ENCODE results near the gene TIAM1. TPM values are rescaled to one million over a fixed set of nuclear protein-coding genes. Genes with fewer than 3 reads are reported as not detected.

The TIAM1 gene
- total RNA-seq, 1 experiment from 2014 or later: 15.2 TPM

DNA sequence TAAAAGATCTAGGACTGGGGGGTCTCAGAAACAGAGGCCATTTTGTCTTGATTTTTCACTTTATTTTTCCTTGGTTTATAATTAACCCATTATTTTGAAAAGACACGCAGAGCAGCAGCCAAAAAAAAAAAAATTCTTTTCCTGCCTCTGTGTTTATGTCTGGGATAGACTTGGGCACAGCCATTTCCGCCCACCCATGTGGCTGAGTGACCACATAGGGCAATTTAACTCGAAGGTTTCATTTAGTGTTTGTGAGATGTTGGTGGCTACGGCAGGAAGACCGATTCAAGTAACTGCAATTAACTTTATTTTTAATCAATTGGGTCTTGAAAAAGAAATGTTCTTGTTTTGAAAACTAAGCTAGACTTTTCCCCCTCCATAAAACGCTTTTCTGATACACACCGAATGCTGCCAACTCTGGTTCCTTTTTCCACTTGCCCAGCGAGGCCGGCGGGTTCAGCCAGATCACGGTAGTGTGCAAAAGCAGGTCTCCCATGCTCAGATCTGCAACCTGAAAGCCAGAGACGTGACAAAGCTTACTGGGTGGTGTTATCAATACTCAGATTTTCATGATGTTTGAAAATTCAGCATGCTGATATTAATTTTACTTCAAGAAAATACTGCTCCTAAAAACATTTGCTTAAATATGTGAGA is 208.4 kb downstream of the TIAM1 start:
- H3K27ac Mint-ChIP-seq (ENCODE audit: unreplicated experiment): no peak overlapping the region

GRCh38 chr21:31133243-31133830 is 210.7 kb downstream of the TIAM1 start:
- H3K27ac Mint-ChIP-seq (ENCODE audit: unreplicated experiment): no peak overlapping the region
- CTCF ChIA-PET: no interaction called here
- no peak for DNase-seq
- intact Hi-C loops (cut with micrococcal nuclease; ENCODE audit: unreplicated experiment): no loop called here
- H3K4me3 Mint-ChIP-seq (ENCODE audit: low read depth, unreplicated experiment): no peak overlapping the region
- H3K4me1 Mint-ChIP-seq (ENCODE audit: low read depth, unreplicated experiment): no peaks in the 10 kb centered on the region
- no TSS peak for BruUV-seq (replicated peaks)
- H3K9me3 Mint-ChIP-seq (ENCODE audit: low read depth, unreplicated experiment): no peaks in the 10 kb centered on the region
- TF ChIP-seq, protein P1, sequence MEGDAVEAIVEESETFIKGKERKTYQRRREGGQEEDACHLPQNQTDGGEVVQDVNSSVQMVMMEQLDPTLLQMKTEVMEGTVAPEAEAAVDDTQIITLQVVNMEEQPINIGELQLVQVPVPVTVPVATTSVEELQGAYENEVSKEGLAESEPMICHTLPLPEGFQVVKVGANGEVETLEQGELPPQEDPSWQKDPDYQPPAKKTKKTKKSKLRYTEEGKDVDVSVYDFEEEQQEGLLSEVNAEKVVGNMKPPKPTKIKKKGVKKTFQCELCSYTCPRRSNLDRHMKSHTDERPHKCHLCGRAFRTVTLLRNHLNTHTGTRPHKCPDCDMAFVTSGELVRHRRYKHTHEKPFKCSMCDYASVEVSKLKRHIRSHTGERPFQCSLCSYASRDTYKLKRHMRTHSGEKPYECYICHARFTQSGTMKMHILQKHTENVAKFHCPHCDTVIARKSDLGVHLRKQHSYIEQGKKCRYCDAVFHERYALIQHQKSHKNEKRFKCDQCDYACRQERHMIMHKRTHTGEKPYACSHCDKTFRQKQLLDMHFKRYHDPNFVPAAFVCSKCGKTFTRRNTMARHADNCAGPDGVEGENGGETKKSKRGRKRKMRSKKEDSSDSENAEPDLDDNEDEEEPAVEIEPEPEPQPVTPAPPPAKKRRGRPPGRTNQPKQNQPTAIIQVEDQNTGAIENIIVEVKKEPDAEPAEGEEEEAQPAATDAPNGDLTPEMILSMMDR (IDR thresholded peaks at IDR 0.05; ENCODE audit: unreplicated experiment): no peak
- H3K27me3 Mint-ChIP-seq (ENCODE audit: unreplicated experiment): no peaks in the 10 kb centered on the region
- H3K36me3 Mint-ChIP-seq (ENCODE audit: insufficient read depth, unreplicated experiment): no peaks in the 10 kb centered on the region

More for the DNA sequence above, 208.4 kb downstream of the TIAM1 start:
- intact Hi-C loops (cut with micrococcal nuclease; ENCODE audit: unreplicated experiment): no loop called here
- no peaks in the 10 kb centered on the region for H3K36me3 Mint-ChIP-seq (ENCODE audit: insufficient read depth, unreplicated experiment)
- H3K4me1 Mint-ChIP-seq (ENCODE audit: low read depth, unreplicated experiment): no peaks in the 10 kb centered on the region
- CTCF ChIA-PET: no interaction called here
- TF ChIP-seq, protein P1 (IDR thresholded peaks at IDR 0.05; ENCODE audit: unreplicated experiment): no peak
- H3K4me3 Mint-ChIP-seq (ENCODE audit: low read depth, unreplicated experiment): no peak overlapping the region
- DNase-seq: no peak
- BruUV-seq (replicated peaks): no TSS peak
- no peaks in the 10 kb centered on the region for H3K9me3 Mint-ChIP-seq (ENCODE audit: low read depth, unreplicated experiment)
- H3K27me3 Mint-ChIP-seq (ENCODE audit: unreplicated experiment): no peaks in the 10 kb centered on the region

- intact Hi-C loops (cut with micrococcal nuclease; ENCODE audit: unreplicated experiment): no loop called here
- BruUV-seq (replicated peaks): no TSS peak
- no peaks in the 10 kb centered on the region for H3K27me3 Mint-ChIP-seq (ENCODE audit: unreplicated experiment)
- CTCF ChIA-PET: no interaction called here
- H3K4me1 Mint-ChIP-seq (ENCODE audit: low read depth, unreplicated experiment): no peaks in the 10 kb centered on the region
- no peaks in the 10 kb centered on the region for H3K36me3 Mint-ChIP-seq (ENCODE audit: insufficient read depth, unreplicated experiment)
- no peak overlapping the region for H3K27ac Mint-ChIP-seq (ENCODE audit: unreplicated experiment)
- H3K9me3 Mint-ChIP-seq (ENCODE audit: low read depth, unreplicated experiment): no peaks in the 10 kb centered on the region
- TF ChIP-seq, protein P1 (IDR thresholded peaks at IDR 0.05; ENCODE audit: unreplicated experiment): no peak
- DNase-seq: no peak
- H3K4me3 Mint-ChIP-seq (ENCODE audit: low read depth, unreplicated experiment): no peak overlapping the region
Measured at GRCh38 chr21:31132574-31133242, 211.4 kb downstream of the TIAM1 start.

GRCh38 chr21:31130821-31131220 is 213.2 kb downstream of the TIAM1 start:
- H3K4me3 Mint-ChIP-seq (ENCODE audit: low read depth, unreplicated experiment): no peak overlapping the region
- CTCF ChIA-PET: no interaction called here
- no peaks in the 10 kb centered on the region for H3K36me3 Mint-ChIP-seq (ENCODE audit: insufficient read depth, unreplicated experiment)
- no peaks in the 10 kb centered on the region for H3K27me3 Mint-ChIP-seq (ENCODE audit: unreplicated experiment)
- H3K4me1 Mint-ChIP-seq (ENCODE audit: low read depth, unreplicated experiment): no peaks in the 10 kb centered on the region
- intact Hi-C loops (cut with micrococcal nuclease; ENCODE audit: unreplicated experiment): no loop called here
- no peak overlapping the region for H3K27ac Mint-ChIP-seq (ENCODE audit: unreplicated experiment)
- DNase-seq: no peak
- no peaks in the 10 kb centered on the region for H3K9me3 Mint-ChIP-seq (ENCODE audit: low read depth, unreplicated experiment)
- TF ChIP-seq, protein P1 (IDR thresholded peaks at IDR 0.05; ENCODE audit: unreplicated experiment): no peak
- BruUV-seq (replicated peaks): no TSS peak
